Prostate gland (tissue), 2 donors: ENCODE data around the gene SCRT2. TPM values are rescaled to one million over a fixed set of nuclear protein-coding genes. Genes with fewer than 3 reads are reported as not detected.

Source experiments
- DNase-seq: peaks from one replicate; pipeline ENCODE4 v3.0.0-alpha.2; 2019; ENCODE audit warnings: low spot score
- H3K27ac ChIP-seq, 2 donors: fragments of 200-600 bp; sonication (generic); 2 replicates each; pipeline ENCODE4 v1.5.1; 2017 to 2019
- H3K27me3 ChIP-seq: fragments of 200-600 bp; sonication (generic); replicated peaks from 2 replicates; pipeline ENCODE4 v1.5.1; 2019; ENCODE audit not compliant: insufficient read depth
- H3K36me3 ChIP-seq, 2 donors: fragments of 200-600 bp; sonication (generic); 1 replicate in 1 of 2; 2 replicates in 1 of 2; pipeline versions ENCODE4 v1.5.1 to v1.8.1; 2017 to 2019
- H3K4me1 ChIP-seq: fragments of 200-600 bp; sonication (generic); replicated peaks from 2 replicates; pipeline ENCODE4 v1.5.1; 2019
- H3K4me3 ChIP-seq, 2 donors: fragments of 200-600 bp; sonication (generic); 2 replicates each; pipeline ENCODE4 v1.5.1; 2017 to 2019
- H3K9me3 ChIP-seq: fragments of 200-600 bp; sonication (generic); 2 replicates; pipeline ENCODE4 v1.5.1; 2017
- CTCF ChIP-seq, 4 experiments: fragments of 200-600 bp in 2 of 4; fragments of 450-650 bp in 2 of 4; sonication (generic) in 2 of 4; IDR thresholded peaks; 1 replicate in 3 of 4; 2 replicates in 1 of 4; pipeline ENCODE4 v1.5.1; 2016 to 2019; ENCODE audit warnings: antibody characterized with exemption in 4 of 4, mild to moderate bottlenecking in 2 of 4, moderate library complexity in 2 of 4
- POLR2A ChIP-seq: fragments of 450-650 bp; IDR thresholded peaks from one replicate; pipeline ENCODE4 v1.6.1; 2016; ENCODE audit warnings: antibody characterized with exemption, mild to moderate bottlenecking
- POLR2AphosphoS5 ChIP-seq: sonication (generic); formaldehyde crosslinking; IDR thresholded peaks from one replicate; pipeline ENCODE4 v1.6.1; 2017; ENCODE audit warnings: antibody characterized with exemption
- WGBS: methylation state at CpG from one replicate; pipeline ENCODE4 v1.1.5; 2018; 5-methylcytosine and 5-hydroxymethylcytosine counted together
- intact Hi-C: fragments of 100-400 bp; cut with DNase I; formaldehyde crosslinking; loops from one replicate; pipeline ENCODE4 v1.14.2; 2022
- total RNA-seq, 2 donors: library from RNA; depleted of rRNA; stranded (reverse); fragments of >200 nt; gene quantifications; one replicate each; pipeline ENCODE4 v1.1.0, GENCODE V29; 2016

Gene SCRT2
- total RNA-seq, 2 donors from 2014 or later: 0.17 TPM; not detected in 1

DNA sequence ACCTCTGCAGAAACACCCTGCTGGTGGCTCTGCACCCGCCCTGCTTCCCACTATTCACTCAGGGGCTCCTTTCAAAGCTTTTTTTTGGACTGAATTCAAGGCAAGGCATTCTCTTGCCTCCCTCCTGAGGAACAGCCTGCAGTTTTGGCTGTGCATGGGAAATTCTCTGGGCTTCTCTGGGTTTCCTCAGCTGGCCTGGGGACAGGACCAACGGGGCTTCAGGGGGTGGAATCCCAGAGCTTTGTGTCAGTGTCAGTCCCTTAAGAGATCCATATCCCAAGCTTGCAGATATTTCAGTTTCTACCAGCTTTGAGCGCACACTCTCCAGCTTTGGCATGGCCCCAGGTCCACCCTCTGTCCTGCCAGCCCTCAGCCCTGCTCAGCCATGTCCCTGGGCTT, 2.0 kb downstream of the SCRT2 start:
- 40% methylated on average over 3 of the region's 3 CpGs for WGBS
- H3K27me3 ChIP-seq: no peaks in the 10 kb centered on the region

GRCh38 chr20:672963-673602, 2.5 kb downstream of the SCRT2 start:
- 24% methylated on average over 6 of the region's 7 CpGs for WGBS
- no peak for DNase-seq
- no peaks in the 10 kb centered on the region for H3K4me1 ChIP-seq
- H3K36me3 ChIP-seq: no peaks in the 10 kb centered on the region
- intact Hi-C loops: no loop called here
- no peak for TF ChIP-seq CTCF (IDR thresholded peaks at IDR 0.05)
- no peak for TF ChIP-seq POLR2A
- no peak for TF ChIP-seq POLR2AphosphoS5
- no peak overlapping the region for H3K27ac ChIP-seq
- no peaks in the 10 kb centered on the region for H3K27me3 ChIP-seq
- H3K4me3 ChIP-seq: no peak overlapping the region
- H3K9me3 ChIP-seq: no peaks in the 10 kb centered on the region

More for the DNA sequence above, 2.0 kb downstream of the SCRT2 start:
- Histone ChIP-seq H3K27ac (no peak overlapping the region), H3K4me3 (no peak overlapping the region), H3K36me3 (no peaks in the 10 kb centered on the region), H3K9me3 (no peaks in the 10 kb centered on the region), H3K4me1 (no peaks in the 10 kb centered on the region)
- intact Hi-C loops: no loop called here
- no peak for TF ChIP-seq POLR2A
- TF ChIP-seq CTCF (IDR thresholded peaks at IDR 0.05): no peak
- TF ChIP-seq POLR2AphosphoS5: no peak
- DNase-seq: no peak

- no peaks in the 10 kb centered on the region for H3K4me1 ChIP-seq
- no peak overlapping the region for H3K27ac ChIP-seq
- 62% methylated on average over 9 of the region's 9 CpGs for WGBS
- H3K4me3 ChIP-seq: no peak overlapping the region
- H3K36me3 ChIP-seq: no peaks in the 10 kb centered on the region
- no peak for DNase-seq
- H3K9me3 ChIP-seq: no peaks in the 10 kb centered on the region
- TF ChIP-seq POLR2A (no peak), CTCF (IDR thresholded peaks at IDR 0.05) (no peak), POLR2AphosphoS5 (no peak)
- intact Hi-C loops: no loop called here
- no peaks in the 10 kb centered on the region for H3K27me3 ChIP-seq
Observed at GRCh38 chr20:671252-672030, 4.2 kb downstream of the SCRT2 start.

GRCh38 chr20:669573-669972, 6.0 kb downstream of the SCRT2 start:
- Histone ChIP-seq H3K4me3 (no peak overlapping the region), H3K27ac (no peak overlapping the region), H3K9me3 (no peaks in the 10 kb centered on the region), H3K27me3 (no peaks in the 10 kb centered on the region), H3K4me1 (no peaks in the 10 kb centered on the region), H3K36me3 (no peaks in the 10 kb centered on the region)
- 62% methylated on average over 7 of the region's 7 CpGs for WGBS
- intact Hi-C loops: no loop called here
- TF ChIP-seq POLR2AphosphoS5 (no peak), CTCF (IDR thresholded peaks at IDR 0.05) (no peak)
- DNase-seq: no peak

- Histone ChIP-seq H3K27me3 (peaks cover 2% of the 10 kb centered on the region), H3K4me3 (no peak overlapping the region), H3K4me1 (no peaks in the 10 kb centered on the region), H3K9me3 (no peaks in the 10 kb centered on the region), H3K27ac (no peak overlapping the region), H3K36me3 (no peaks in the 10 kb centered on the region)
- 67% methylated on average over 3 of the region's 3 CpGs for WGBS
- no peak for TF ChIP-seq POLR2A
- no peak for TF ChIP-seq POLR2AphosphoS5
- TF ChIP-seq CTCF (IDR thresholded peaks at IDR 0.05): no peak
- DNase-seq: no peak
- intact Hi-C loops: no loop called here
Observed at GRCh38 chr20:668638-669037, 7.0 kb downstream of the SCRT2 start.
